ENCODE data around the gene TGIF1.
"Not testable (repeated sequence)": the region's sequence is repeated elsewhere in the genome, so short reads cannot be mapped to it uniquely, and the experiment has no call there.

The TGIF1 gene

DNA sequence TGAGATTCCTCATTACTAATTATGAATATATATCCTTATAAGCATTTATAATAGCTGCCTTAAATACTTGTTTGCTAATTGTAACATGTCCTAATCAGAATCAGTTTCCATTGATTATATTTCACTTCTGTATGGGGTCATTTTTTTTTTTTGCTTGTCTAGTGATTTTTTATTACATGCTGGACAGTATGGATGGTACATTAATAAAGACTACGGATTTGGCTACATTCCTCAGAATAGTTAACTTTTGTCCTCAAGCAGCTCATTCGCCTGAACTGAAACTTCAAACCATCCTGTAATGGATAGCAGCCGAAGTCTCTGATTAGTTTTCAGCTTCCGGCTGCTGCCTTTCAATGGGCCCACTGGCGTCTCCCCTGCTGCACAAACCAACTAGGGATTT is 11.7 kb downstream of the TGIF1 start:
- ChIA-PET CTCF (no interaction called here), POLR2A (interaction anchor here (1.6 kb wide), 1 partner anchor 9 kb away, joined by 4 read pairs; no protein-coding TSS in a partner anchor)
- DNase-seq (ENCODE audit: extremely low spot score): no peak
- TF ChIP-seq HDGF (IDR thresholded peaks at IDR 0.05; ENCODE audit: borderline replicate concordance) (no peak), LEF1 (IDR thresholded peaks at IDR 0.05; ENCODE audit: borderline replicate concordance) (no peak), NFRKB (IDR thresholded peaks at IDR 0.05) (no peak), ZNF384 (IDR thresholded peaks at IDR 0.05) (no peak), SUZ12 (IDR thresholded peaks at IDR 0.05) (no peak), FOXK2 (IDR thresholded peaks at IDR 0.05) (no peak), ARNT (IDR thresholded peaks at IDR 0.05) (no peak), SP1 (IDR thresholded peaks at IDR 0.05) (no peak), ELF4 (IDR thresholded peaks at IDR 0.05) (no peak), FOXA1 (IDR thresholded peaks at IDR 0.05) (no peak)
- TF ChIP-seq, protein P1, sequence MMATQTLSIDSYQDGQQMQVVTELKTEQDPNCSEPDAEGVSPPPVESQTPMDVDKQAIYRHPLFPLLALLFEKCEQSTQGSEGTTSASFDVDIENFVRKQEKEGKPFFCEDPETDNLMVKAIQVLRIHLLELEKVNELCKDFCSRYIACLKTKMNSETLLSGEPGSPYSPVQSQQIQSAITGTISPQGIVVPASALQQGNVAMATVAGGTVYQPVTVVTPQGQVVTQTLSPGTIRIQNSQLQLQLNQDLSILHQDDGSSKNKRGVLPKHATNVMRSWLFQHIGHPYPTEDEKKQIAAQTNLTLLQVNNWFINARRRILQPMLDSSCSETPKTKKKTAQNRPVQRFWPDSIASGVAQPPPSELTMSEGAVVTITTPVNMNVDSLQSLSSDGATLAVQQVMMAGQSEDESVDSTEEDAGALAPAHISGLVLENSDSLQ (IDR thresholded peaks at IDR 0.05): no peak

DNA sequence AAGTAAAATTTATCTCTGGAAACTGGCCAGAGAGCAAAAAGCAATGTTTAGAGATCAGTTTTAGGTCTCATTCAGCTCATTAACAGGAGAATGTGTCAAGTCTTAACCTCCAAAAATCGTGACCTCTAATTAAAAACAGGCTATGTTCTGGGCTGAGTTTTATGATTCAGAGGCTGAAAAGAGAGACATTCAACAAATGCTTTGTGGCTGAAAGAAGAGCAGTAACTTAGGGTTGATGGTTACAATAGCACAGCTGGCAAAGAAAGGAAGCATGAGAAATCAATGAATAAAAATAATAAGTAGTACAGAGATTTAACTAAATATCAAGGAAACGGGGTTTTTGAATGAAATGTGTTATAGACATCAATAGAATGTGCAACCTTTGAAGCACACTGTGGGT is 13.1 kb downstream of the TGIF1 start:
- no peak for DNase-seq (ENCODE audit: extremely low spot score)
- CTCF ChIA-PET: no interaction called here
- no peak for TF ChIP-seq FOXM1 (IDR thresholded peaks at IDR 0.05; ENCODE audit: borderline replicate concordance)
- no peak for TF ChIP-seq SP1 (IDR thresholded peaks at IDR 0.05)
- TF ChIP-seq, protein P1 (IDR thresholded peaks at IDR 0.05): no peak
- TF ChIP-seq CTBP1 (IDR thresholded peaks at IDR 0.05; ENCODE audit: borderline replicate concordance): no peak
- no peak for TF ChIP-seq ARNT (IDR thresholded peaks at IDR 0.05)
- TF ChIP-seq FOXK2 (IDR thresholded peaks at IDR 0.05): no peak
- TF ChIP-seq BHLHE40 (IDR thresholded peaks at IDR 0.05; ENCODE audit: borderline replicate concordance): no peak
- no peak for TF ChIP-seq LEF1 (IDR thresholded peaks at IDR 0.05; ENCODE audit: borderline replicate concordance)
- TF ChIP-seq HDGF (IDR thresholded peaks at IDR 0.05; ENCODE audit: borderline replicate concordance): no peak
- no peak for TF ChIP-seq ZNF384 (IDR thresholded peaks at IDR 0.05)
- no peak for TF ChIP-seq FOXA1 (IDR thresholded peaks at IDR 0.05)
- TF ChIP-seq ELF4 (IDR thresholded peaks at IDR 0.05): no peak
- TF ChIP-seq L3MBTL2 (conservative IDR thresholded peaks at IDR 0.05): no peak
- no peak for TF ChIP-seq SUZ12 (IDR thresholded peaks at IDR 0.05)
- no peak for TF ChIP-seq TARDBP (IDR thresholded peaks at IDR 0.05)
- TF ChIP-seq NFRKB (IDR thresholded peaks at IDR 0.05): no peak
- POLR2A ChIA-PET: interaction anchor here (1.6 kb wide), 1 partner anchor 10 kb away, joined by 4 read pairs; no protein-coding TSS in a partner anchor

DNA sequence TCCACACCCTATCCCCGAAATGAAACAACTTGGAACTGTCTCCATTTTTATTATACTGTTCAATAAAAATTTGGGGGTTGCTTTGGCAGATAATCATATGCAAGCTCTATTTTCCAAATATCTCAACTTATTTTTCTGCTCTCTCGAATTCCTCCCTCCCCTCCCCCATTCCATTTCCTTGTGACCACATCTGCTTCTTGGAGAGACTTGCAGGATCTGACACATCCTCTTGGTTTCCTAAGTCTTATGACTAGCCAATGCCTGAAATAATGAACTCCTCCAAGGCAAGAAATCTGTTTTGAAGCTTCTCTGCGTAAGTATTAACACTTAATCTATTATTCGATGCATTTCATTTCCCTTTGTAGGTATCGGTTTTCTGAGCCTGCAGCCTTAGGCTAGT is 16.1 kb downstream of the TGIF1 start:
- no peak for DNase-seq (ENCODE audit: extremely low spot score)

DNA sequence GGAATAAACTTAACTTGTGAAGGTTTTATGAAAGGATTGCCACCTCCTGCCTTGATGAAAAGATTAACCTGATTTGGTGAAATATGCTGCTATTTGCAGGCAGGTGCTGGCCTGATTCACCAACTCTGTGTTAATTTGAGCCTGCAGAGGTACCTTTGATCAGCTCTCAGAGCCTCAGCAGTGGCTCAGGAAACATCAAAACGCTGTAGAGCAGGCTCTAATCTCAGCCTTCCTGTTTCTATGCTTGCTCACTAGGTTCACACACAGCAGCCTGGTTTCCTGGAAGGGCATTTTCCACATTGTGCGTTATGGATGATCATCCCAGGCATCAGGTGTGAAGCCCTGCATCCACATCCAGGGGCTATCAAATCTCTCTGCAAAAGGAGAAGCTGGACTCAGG is 16.9 kb downstream of the TGIF1 start:
- no peak for DNase-seq (ENCODE audit: extremely low spot score)
- CTCF ChIA-PET: interaction anchor here (0.5 to 1.0 kb wide), 3 partner anchors 10 to 199 kb away, joined by 3 to 4 read pairs (median 3); no protein-coding TSS in a partner anchor
- POLR2A ChIA-PET: no interaction called here
- TF ChIP-seq NFRKB (IDR thresholded peaks at IDR 0.05) (no peak), TARDBP (IDR thresholded peaks at IDR 0.05) (no peak), FOXK2 (IDR thresholded peaks at IDR 0.05) (no peak), LEF1 (IDR thresholded peaks at IDR 0.05; ENCODE audit: borderline replicate concordance) (no peak), L3MBTL2 (conservative IDR thresholded peaks at IDR 0.05) (no peak), SUZ12 (IDR thresholded peaks at IDR 0.05) (no peak), BHLHE40 (IDR thresholded peaks at IDR 0.05; ENCODE audit: borderline replicate concordance) (no peak)
- TF ChIP-seq, protein P1 (IDR thresholded peaks at IDR 0.05): no peak

More for the DNA sequence above, 16.1 kb downstream of the TGIF1 start:
- ChIA-PET POLR2A (no interaction called here), CTCF (interaction anchor here (1.0 kb wide), 1 partner anchor 16 kb away, joined by 3 read pairs; no protein-coding TSS in a partner anchor)
- TF ChIP-seq SUZ12 (IDR thresholded peaks at IDR 0.05): no peak

DNA sequence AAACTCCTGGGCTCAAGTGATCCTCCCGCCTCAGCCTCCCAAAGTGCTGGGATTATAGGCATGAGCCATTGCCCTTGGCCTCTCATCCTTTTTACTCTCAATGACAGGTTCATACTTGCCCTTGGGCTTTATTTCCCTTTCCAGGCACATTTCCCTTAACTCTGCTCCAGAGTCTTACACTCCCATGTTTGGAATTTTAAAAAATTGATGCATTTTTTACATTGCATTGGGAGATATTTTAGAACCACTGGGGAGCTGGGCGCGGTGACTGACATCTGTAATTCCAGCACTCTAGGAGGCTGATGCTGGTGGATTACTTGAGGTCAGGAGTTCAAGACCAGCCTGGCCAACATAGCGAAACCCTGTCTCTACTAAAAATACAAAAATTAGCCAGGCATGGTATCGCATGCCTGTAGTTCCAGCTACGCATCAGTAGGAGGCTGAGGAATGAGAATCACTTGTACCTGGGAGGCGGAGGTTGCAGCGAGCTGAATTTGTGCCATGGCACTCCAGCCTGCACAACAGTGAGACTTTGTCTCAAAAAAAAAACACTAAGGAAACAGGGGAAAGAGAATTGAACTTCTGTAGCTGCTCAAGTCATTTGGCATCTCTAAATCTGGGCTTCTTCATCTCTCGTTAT is 18.2 kb downstream of the TGIF1 start:
- ChIA-PET POLR2A (no interaction called here), CTCF (interaction anchor here (1.0 kb wide), 1 partner anchor 10 kb away, joined by 3 read pairs; no protein-coding TSS in a partner anchor)
- no peak for DNase-seq (ENCODE audit: extremely low spot score)
- no peak for TF ChIP-seq FOXK2 (IDR thresholded peaks at IDR 0.05)
- TF ChIP-seq CTBP1 (IDR thresholded peaks at IDR 0.05; ENCODE audit: borderline replicate concordance): no peak
- TF ChIP-seq TARDBP (IDR thresholded peaks at IDR 0.05): no peak
- TF ChIP-seq FOXM1 (IDR thresholded peaks at IDR 0.05; ENCODE audit: borderline replicate concordance): no peak

DNA sequence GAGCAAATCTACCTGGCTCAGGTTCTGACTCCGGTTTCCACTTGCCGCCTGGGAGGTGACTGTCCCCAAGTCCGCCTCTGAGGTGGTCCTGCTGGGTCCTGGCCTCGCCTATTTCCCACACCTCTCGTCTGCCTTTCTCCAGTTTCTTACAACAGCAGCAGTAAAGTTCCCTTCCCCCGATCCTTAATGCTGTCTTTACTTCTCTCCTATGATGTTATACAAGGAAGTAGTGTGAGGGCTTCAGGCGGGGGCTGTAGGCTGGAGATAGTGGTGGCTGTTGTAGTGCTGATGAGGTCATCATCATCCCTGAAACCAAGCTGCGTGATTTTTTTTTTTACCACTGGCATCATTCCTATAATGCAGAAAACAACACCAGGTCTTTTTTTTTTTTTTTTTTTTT is 18.9 kb downstream of the TGIF1 start:
- TF ChIP-seq ZNF384 (IDR thresholded peaks at IDR 0.05): no peak
- TF ChIP-seq HDGF (IDR thresholded peaks at IDR 0.05; ENCODE audit: borderline replicate concordance): no peak
- no peak for TF ChIP-seq NFRKB (IDR thresholded peaks at IDR 0.05)
- no peak for TF ChIP-seq FOXK2 (IDR thresholded peaks at IDR 0.05)
- no peak for TF ChIP-seq ARNT (IDR thresholded peaks at IDR 0.05)
- DNase-seq (ENCODE audit: extremely low spot score): no peak
- POLR2A ChIA-PET: no interaction called here
- CTCF ChIA-PET: no interaction called here

DNA sequence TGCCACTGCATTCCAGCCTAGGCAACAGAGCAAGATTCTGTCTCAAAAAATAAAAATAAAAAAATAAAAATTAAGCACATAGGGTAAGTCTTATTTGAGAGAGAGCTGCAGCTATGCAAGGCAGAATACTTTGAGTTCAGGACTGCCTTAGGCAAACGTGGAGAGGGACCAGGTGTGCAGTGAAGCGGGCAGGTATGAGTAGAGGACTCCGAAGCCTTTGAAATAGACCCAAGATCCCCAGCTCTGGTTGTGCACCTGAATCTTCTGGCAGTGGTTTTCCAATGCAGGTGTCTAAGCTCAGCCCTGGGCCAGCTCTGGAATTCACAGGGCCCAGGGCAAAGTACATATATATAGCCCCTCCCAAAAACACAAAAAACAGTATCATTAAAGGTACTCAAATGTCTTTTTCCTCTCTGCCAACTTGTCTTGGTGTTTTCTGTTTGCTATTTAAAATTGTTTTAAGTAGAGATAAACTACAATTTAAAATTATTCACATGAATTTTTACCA is 21.2 kb downstream of the TGIF1 start:
- TF ChIP-seq SUZ12 (IDR thresholded peaks at IDR 0.05) (no peak), BHLHE40 (IDR thresholded peaks at IDR 0.05; ENCODE audit: borderline replicate concordance) (no peak), HDGF (IDR thresholded peaks at IDR 0.05; ENCODE audit: borderline replicate concordance) (no peak), NFRKB (IDR thresholded peaks at IDR 0.05) (no peak), CTBP1 (IDR thresholded peaks at IDR 0.05; ENCODE audit: borderline replicate concordance) (no peak), TARDBP (IDR thresholded peaks at IDR 0.05) (no peak), SP1 (IDR thresholded peaks at IDR 0.05) (no peak), ARNT (IDR thresholded peaks at IDR 0.05) (no peak), LEF1 (IDR thresholded peaks at IDR 0.05; ENCODE audit: borderline replicate concordance) (no peak), ELF4 (IDR thresholded peaks at IDR 0.05) (no peak), FOXM1 (IDR thresholded peaks at IDR 0.05; ENCODE audit: borderline replicate concordance) (no peak), L3MBTL2 (conservative IDR thresholded peaks at IDR 0.05) (no peak), FOXK2 (IDR thresholded peaks at IDR 0.05) (no peak), FOXA1 (IDR thresholded peaks at IDR 0.05) (no peak), ZNF384 (IDR thresholded peaks at IDR 0.05) (no peak)
- TF ChIP-seq, protein P1 (IDR thresholded peaks at IDR 0.05): no peak
- no peak for DNase-seq (ENCODE audit: extremely low spot score)
- ChIA-PET POLR2A (no interaction called here), CTCF (no interaction called here)

DNA sequence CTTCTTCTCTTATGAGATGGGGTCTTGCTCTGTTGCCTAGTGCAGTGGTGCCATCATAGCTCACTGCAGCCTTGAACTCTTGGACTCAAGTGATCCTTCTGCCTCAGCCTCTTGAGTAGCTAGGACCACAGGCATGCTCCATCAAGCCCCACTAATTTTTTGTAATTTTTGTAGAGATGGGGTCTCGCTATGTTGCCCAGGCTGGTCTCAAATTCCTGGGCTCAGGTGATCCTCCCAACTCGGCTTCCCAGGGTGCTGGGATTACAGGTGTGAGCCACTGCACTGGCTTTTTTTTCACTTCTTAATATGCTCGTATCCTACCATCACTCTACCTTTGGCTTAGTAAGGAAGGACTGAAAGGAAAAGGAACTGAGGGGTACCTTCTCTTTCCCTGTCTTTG is 22.1 kb downstream of the TGIF1 start:
- CTCF ChIA-PET; DNase-seq (ENCODE audit: extremely low spot score); POLR2A ChIA-PET: not testable (repeated sequence)

Data from HEK293T (cell line).